Fibroblast of villous mesenchyme (primary cell): ENCODE data around the gene ETNK2. TPM values are rescaled to one million over a fixed set of nuclear protein-coding genes. Genes with fewer than 3 reads are reported as not detected.

ENCODE experiments used
- DNase-seq: peaks from one replicate; pipeline ENCODE4 v3.0.0-alpha.2; 2010; ENCODE audit warnings: low read depth
- H3K4me3 ChIP-seq: 2 replicates; pipeline ENCODE4 v1.5.1; 2011; ENCODE audit warnings: low read depth, mild to moderate bottlenecking, low read length
- CTCF ChIP-seq: IDR thresholded peaks from 2 replicates; pipeline ENCODE4 v1.5.1; 2012; ENCODE audit warnings: low read depth, mild to moderate bottlenecking, low read length; ENCODE audit not compliant: insufficient read depth
- total RNA-seq: library from RNA; depleted of rRNA; stranded (reverse); fragments of >200 nt; gene quantifications from 2 replicates; pipeline ENCODE4 v1.2.3, GENCODE V29; 2012

Gene ETNK2, protein sequence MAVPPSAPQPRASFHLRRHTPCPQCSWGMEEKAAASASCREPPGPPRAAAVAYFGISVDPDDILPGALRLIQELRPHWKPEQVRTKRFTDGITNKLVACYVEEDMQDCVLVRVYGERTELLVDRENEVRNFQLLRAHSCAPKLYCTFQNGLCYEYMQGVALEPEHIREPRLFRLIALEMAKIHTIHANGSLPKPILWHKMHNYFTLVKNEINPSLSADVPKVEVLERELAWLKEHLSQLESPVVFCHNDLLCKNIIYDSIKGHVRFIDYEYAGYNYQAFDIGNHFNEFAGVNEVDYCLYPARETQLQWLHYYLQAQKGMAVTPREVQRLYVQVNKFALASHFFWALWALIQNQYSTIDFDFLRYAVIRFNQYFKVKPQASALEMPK
- 12.2 and 15.5 TPM in 2 replicates for total RNA-seq

GRCh38 chr1:204151552-204152309 is at the start of gene ETNK2:
TSS of gene ETNK2 (minus strand) at chr1:204152044. CDS start at chr1:204151852, 192 bp downstream.
- TF ChIP-seq CTCF, result no peak
- DNase-seq, result peak; percentile 45
- H3K4me3 ChIP-seq, result peak within 1 kb of the TSS; percentile 67

DNA sequence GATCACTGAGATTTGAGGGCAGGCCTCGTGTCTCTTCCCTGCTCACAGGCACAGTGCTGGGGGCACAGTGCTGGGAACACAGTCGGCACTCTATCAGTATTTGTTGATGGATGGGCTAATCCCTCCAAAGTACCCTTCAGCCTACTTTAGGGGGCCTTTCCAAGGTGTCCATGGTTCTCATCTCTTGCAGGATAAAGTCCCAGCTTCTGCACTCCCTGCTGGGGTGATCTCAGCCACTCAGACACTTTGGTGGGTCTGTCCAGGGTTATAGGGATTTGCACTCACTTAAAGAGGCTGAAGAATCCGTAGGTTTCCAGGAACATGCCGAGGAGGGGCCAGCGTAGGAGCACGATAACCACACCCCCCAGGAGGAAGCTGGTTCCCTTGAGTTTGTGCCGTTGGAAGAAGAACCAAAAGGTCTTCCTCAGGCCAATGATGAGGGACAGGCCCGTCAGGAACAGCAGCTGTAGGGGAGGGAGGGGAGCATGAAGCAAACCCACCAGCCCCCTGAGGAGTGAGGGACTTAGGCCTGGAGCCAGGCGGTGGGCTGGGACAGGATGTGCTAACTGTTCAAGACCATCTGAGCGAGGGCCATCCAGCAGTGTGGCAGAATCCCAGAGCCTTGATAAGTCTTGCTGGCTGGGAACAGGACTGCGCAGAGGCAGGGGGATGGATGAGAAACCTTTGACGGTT is 49.6 kb upstream of the ETNK2 start:
- DNase-seq, result no peak
- H3K4me3 ChIP-seq, result no peak overlapping the region
- no peak for TF ChIP-seq CTCF

DNA sequence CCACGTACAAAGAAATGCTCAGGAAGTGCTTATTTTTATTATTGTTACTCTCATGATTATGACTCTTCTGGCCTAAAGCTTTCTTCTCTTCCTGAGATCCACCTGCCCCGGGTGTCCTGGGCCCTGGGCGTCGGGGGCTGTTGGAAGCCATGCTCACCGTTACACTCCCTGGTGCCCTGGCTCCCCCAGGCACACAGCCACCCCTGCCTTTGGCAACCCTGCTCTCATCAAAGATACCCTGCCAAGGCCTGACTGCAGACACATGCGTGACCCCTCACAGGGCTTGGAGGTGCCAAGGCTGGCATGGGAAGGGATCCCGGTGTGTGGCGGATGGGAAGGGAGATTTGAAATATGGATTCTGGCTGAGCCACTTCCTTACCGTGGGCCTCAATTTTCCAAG is 47.7 kb upstream of the ETNK2 start:
- no peak overlapping the region for H3K4me3 ChIP-seq
- no peak for TF ChIP-seq CTCF
- no peak for DNase-seq

DNA sequence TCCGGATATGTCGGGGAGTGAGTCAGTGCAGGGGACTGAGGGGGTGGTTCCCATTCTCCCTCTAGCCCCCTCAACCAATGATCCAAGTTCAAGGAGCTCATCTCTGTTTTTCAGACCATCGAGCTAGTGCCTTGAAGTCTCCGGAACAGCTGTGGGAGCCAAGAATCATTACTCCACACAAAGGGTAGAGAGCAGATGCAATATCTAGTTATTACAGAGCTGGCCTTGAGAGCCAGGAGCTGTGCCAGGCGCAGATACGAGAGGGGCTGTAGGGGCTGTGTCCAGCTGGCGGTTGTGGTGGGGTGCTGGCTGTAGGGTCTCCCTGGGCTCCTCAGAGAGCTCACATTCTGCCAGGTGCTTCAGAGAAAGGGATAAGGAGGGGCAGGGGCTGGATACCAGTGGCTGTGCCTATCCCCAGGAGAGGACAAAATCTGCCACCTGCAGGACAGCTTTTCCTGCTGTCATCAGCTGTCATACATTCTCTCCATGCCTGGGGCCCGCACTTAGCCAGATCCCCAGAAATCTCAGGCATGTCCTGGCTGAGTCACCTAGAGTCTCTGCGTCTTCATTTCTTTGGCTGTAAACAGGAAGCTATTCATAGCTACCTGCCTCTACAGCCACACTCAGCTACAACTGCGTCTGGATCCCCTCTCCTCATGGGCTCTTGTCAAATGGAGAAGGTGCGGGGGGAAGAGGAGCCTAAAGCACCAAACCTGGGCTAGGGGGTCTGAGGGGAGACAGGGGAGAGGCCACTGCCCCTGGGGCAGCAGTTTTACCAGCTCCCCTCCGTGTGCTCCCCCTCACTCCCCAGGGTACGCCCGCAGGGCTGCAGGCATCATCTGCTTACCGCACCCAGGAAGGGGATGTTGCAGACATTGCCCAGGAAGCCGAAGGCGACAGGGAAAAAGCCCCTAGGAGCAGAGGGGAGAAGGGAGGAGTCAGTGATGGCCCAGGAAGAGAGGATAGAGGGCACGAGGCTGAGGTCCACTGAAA is 46.8 kb upstream of the ETNK2 start:
- no peak overlapping the region for H3K4me3 ChIP-seq
- no peak for TF ChIP-seq CTCF
- DNase-seq, result peak; percentile 49

- TF ChIP-seq CTCF, result no peak
- DNase-seq, result no peak
- H3K4me3 ChIP-seq, result no peak overlapping the region
Measured at GRCh38 chr1:204197068-204197467, 45.2 kb upstream of the ETNK2 start.
